Lower lobe of right lung (tissue), 2 donors: ENCODE data around the gene RNU1-2. TPM values are rescaled to one million over a fixed set of nuclear protein-coding genes. Genes with fewer than 3 reads are reported as not detected.
A peak's percentile ranks its signal among the peaks of the same experiment; 100 is the strongest.
"Not testable (repeated sequence)": the region's sequence is repeated elsewhere in the genome, so short reads cannot be mapped to it uniquely, and the experiment has no call there.

Source experiments
- ATAC-seq, 2 donors: fragments of 200-7000 bp; cut with Tn5 transposase; one replicate each; pipeline ENCODE4 v1.9.1; 2020 to 2022; ENCODE audit warnings: mild to moderate bottlenecking in 2 of 2, moderate library complexity in 2 of 2
- DNase-seq: peaks from one replicate; pipeline ENCODE4 v3.0.0-alpha.2; 2020
- H3K27ac ChIP-seq: fragments of 200-600 bp; one replicate; pipeline ENCODE4 v1.8.0; 2022
- H3K27me3 ChIP-seq: fragments of 200-600 bp; one replicate; pipeline ENCODE4 v1.8.0; 2022; ENCODE audit warnings: low read depth
- H3K36me3 ChIP-seq: fragments of 200-600 bp; one replicate; pipeline ENCODE4 v1.8.0; 2022; ENCODE audit warnings: mild to moderate bottlenecking
- H3K4me1 ChIP-seq: fragments of 200-600 bp; one replicate; pipeline ENCODE4 v1.8.0; 2022
- H3K4me3 ChIP-seq: fragments of 200-600 bp; one replicate; pipeline ENCODE4 v1.8.0; 2022; ENCODE audit warnings: mild to moderate bottlenecking
- H3K9me3 ChIP-seq: fragments of 200-600 bp; one replicate; pipeline ENCODE4 v1.8.0; 2022
- intact Hi-C: fragments of 100-400 bp; cut with DNase I; formaldehyde crosslinking; loops from one replicate; pipeline ENCODE4 v1.11.0; 2022
- total RNA-seq: library from RNA; stranded (reverse); fragmentation: NEBNext Ultra II Directional; extraction: Animal tissue kit (Norgen Biotek cat#: 25700); gene quantifications from one replicate; pipeline ENCODE4 v1.2.1, GENCODE V29; 2021
- TF ChIP-seq, protein P1 (sequence below): fragments of 200-600 bp; IDR thresholded peaks from one replicate; pipeline ENCODE4 v1.8.0; 2022; ENCODE audit warnings: antibody characterized with exemption, mild to moderate bottlenecking
- donor health status: DM: no; HTN: yes; CAD: no; lungs with severe emphysema.

RNU1-2 gene
- total RNA-seq, 1 donor from 2014 or later, result 6,803 TPM

DNA sequence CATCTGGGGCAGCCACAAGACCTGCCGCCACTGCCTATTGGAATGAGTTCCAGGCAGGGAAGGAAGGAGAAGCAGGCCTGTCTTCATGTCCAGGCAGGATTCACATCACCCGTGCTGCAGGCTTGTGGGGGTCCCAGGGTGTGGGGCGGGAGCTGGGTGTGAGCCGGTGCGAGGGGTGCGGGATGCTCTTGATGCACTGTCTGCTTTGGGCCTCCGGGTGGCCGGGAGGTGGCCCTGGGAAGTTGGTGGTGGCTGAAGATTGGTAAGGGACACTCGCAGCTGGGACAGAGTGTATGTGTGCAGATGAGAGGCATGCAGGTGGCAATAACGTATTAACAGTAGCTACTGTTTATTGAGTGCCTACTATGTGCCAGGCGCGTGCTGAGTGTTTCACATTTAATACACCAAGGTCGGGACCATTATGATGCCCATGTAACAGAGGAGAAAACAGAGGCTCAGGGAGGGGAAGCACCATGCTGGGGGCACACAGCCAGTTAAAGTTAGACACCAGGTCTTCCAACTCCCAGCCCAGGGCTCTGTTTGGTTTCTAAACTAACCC, 29.2 kb downstream of the RNU1-2 start:
- TF ChIP-seq, protein P1, sequence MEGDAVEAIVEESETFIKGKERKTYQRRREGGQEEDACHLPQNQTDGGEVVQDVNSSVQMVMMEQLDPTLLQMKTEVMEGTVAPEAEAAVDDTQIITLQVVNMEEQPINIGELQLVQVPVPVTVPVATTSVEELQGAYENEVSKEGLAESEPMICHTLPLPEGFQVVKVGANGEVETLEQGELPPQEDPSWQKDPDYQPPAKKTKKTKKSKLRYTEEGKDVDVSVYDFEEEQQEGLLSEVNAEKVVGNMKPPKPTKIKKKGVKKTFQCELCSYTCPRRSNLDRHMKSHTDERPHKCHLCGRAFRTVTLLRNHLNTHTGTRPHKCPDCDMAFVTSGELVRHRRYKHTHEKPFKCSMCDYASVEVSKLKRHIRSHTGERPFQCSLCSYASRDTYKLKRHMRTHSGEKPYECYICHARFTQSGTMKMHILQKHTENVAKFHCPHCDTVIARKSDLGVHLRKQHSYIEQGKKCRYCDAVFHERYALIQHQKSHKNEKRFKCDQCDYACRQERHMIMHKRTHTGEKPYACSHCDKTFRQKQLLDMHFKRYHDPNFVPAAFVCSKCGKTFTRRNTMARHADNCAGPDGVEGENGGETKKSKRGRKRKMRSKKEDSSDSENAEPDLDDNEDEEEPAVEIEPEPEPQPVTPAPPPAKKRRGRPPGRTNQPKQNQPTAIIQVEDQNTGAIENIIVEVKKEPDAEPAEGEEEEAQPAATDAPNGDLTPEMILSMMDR, result no peak
- Histone ChIP-seq H3K27me3 (no peaks in the 10 kb centered on the region), H3K4me3 (no peak overlapping the region), H3K27ac (no peak overlapping the region), H3K9me3 (no peaks in the 10 kb centered on the region), H3K36me3 (no peaks in the 10 kb centered on the region), H3K4me1 (peaks cover 6% of the 10 kb centered on the region)
- ATAC-seq, result no peak
- peak; percentile 29 for DNase-seq
- intact Hi-C loops, result no loop called here

DNA sequence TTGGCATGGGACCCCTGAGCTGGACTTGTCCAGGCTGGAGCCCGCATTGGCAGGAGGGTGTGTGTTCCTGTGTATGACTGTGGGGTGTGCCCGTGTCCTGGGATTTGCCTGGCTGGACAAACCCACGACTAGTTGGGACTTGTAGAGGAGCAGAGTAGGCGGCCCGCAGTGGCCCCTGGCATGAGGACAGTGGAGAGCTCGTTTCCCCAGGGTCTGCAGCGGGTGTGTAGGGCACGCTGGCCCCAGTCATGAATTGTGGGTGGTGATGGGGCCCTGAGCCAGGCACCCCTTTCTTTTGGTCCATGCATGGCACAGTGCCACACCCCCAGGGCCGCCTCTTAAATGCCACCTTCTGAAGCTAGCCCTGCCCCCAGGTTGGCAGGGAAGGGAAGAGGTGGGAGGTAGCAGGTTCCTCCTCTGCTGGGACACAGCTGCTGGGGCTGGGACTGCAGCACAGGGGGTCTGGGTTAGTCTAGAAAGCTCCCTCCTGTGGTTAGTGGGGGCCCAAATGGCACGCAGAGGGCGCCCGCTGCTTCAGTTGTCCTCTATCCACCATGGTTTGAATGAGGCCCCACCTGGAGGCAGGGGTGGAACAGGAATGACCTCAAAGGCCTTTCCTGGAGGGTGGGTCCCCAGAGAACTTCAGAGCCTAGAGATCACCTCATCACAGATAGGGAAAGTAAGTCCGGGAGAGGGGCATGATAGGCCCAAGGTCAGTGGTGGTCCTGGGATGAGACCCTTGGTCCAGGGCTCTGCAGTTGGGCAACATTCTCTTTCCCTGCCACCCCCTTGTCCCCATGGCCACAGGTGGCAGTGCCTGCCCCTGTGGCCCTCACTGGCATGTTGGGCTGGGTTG, 30.1 kb downstream of the RNU1-2 start:
- TF ChIP-seq, protein P1, result no peak
- ATAC-seq (no peak), DNase-seq (peak; percentile 49)
- H3K36me3 ChIP-seq, result no peaks in the 10 kb centered on the region
- H3K9me3 ChIP-seq, result no peaks in the 10 kb centered on the region
- intact Hi-C loops, result no loop called here
- peaks cover 6% of the 10 kb centered on the region for H3K4me1 ChIP-seq
- H3K4me3 ChIP-seq, result no peak overlapping the region
- no peak overlapping the region for H3K27ac ChIP-seq
- no peaks in the 10 kb centered on the region for H3K27me3 ChIP-seq

DNA sequence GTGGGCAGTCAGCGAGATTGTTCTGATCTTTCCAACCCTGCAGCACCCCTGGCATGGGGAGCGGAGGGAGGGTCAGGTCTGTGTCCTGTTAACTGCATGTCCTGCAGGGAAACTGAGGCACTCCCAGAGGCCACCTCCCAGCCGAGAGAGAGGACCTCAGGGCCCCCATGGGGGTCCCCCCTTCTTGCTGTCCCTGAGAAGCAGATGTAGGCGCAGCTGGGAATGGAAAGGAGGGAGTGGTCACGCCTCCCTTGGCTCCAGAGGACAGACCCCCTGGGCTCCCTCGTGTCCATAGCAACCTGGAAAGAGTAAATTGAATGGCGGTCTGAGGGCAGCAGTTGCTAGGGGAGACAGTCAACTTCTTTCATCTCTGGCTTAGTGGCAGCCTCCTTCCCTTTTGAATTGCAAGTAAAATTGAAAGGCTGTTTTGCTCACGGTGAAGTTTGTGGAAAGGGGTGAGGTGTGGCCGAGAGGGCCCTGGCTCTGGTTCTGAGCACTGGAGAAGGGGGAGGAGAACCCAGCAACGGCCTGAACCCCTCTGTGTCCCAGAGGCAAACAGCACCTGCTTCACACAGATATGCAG, 30.8 kb downstream of the RNU1-2 start:
- Histone ChIP-seq H3K4me3 (no peak overlapping the region), H3K4me1 (peaks cover 4% of the 10 kb centered on the region), H3K27me3 (no peaks in the 10 kb centered on the region), H3K27ac (no peak overlapping the region), H3K36me3 (peaks cover 4% of the 10 kb centered on the region), H3K9me3 (no peaks in the 10 kb centered on the region)
- ATAC-seq, result no peak
- TF ChIP-seq, protein P1, result no peak
- intact Hi-C loops, result no loop called here
- DNase-seq, result peak; percentile 35

DNA sequence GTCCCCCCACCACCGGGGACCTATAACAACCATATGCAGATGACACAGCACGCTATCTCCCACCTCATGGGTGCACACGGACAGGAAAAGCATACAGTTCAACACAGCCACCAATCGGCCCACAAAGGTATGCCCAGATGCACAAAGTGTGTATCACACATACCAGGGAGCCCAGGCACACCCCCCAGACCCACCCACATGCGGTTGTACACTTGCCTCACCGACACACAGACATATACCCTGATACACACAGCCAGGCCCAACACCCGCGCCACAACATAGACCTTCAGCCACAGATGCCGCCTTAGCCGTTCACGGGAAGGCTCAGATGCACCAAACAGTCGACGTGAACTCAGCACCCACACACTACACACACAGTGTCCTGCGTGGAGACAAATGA, 31.5 kb downstream of the RNU1-2 start:
- no peaks in the 10 kb centered on the region for H3K4me1 ChIP-seq
- ATAC-seq, result no peak
- intact Hi-C loops, result no loop called here
- peak; percentile 28 for DNase-seq
- H3K27ac ChIP-seq, result no peak overlapping the region
- H3K36me3 ChIP-seq, result peaks cover 9% of the 10 kb centered on the region
- H3K27me3 ChIP-seq, result no peaks in the 10 kb centered on the region
- no peak overlapping the region for H3K4me3 ChIP-seq
- no peaks in the 10 kb centered on the region for H3K9me3 ChIP-seq
- TF ChIP-seq, protein P1, result no peak

DNA sequence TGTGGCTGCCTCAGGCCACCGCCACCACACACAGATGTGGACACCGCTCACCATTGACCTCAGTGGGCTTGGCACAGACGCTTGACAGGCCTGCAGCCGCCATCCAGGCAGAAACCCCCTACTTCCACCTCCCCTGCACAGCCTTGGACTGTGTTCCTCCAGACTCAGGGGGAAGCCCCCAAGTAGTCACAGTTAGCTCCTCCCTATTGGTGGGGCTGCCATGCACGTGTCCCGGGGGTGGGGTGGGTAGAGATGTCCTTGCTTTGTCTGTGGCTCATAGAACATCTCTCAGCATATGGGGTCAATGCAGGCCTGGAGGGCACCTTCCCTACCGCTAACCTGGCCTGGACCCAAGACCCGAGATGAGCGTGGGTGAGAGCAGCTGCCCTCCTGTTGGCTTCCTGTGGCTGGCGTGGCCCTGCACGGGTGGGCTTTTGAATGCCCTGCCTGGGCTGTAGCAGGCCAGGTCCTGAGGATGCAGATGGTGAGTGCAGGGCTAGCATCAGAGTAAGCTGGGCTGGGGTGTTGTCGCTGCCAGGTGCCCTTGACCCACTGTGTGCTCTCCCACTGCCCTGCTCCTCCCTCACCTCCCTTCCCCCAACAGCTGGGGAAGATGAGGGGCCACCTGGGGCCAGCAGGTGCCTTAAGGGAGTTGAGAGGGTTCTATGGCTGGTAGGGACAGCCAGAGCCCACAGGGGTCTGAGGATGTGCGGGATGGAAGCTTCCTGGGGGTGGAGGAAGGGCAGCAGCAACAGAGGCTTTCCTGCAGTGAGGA, 32.1 kb downstream of the RNU1-2 start:
- H3K4me1 ChIP-seq, result no peaks in the 10 kb centered on the region
- H3K27me3 ChIP-seq, result no peaks in the 10 kb centered on the region
- intact Hi-C loops, result no loop called here
- TF ChIP-seq, protein P1, result no peak
- H3K9me3 ChIP-seq, result no peaks in the 10 kb centered on the region
- DNase-seq (no peak), ATAC-seq (no peak)
- H3K36me3 ChIP-seq, result peaks cover 9% of the 10 kb centered on the region
- H3K27ac ChIP-seq, result no peak overlapping the region
- H3K4me3 ChIP-seq, result no peak overlapping the region

DNA sequence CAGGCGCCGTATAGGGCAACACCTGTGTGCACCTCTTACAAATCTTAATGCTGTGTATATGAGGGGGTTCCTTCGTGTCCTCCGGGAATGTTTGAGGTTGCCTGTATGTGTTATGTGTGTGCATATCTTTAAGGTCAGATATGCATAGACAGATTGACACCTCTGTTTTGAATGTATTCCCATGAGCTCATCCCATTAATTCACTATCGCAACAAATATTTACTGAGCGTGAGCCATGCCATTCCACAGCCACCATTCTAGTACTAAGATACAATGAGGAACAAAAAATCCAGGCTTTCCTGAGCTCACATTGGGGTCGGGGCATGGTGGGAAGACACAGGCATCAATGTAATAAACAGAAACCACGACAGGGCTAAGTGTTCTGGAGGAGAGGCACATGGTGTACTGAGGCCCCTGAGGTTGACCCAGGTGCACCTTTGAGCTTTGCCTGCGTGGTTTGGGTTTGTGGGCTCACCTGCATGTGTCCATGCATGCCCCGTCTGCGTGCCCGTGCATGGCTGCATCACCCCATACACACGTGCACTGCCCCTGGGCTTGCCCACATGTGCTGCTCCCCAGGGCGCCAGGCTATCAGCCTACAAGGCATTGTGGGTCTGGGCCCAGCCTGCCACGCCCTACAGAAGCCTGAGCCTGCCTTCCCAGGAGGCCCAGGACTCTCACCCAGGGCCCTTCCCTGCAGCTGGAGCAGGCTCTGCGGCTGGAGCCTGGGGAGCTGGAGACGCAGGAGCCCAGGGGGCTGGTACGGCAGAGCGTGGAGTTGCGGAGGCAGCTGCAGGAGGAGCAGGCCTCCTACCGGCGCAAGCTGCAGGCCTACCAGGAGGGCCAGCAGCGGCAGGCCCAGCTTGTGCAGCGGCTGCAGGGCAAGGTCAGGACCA, 33.6 kb downstream of the RNU1-2 start:
- DNase-seq, H3K27ac ChIP-seq, H3K9me3 ChIP-seq, intact Hi-C loops, H3K4me1 ChIP-seq, H3K36me3 ChIP-seq, H3K4me3 ChIP-seq, H3K27me3 ChIP-seq: not testable (repeated sequence)
- peak in 1 of 2 donors; percentile 4 for ATAC-seq

DNA sequence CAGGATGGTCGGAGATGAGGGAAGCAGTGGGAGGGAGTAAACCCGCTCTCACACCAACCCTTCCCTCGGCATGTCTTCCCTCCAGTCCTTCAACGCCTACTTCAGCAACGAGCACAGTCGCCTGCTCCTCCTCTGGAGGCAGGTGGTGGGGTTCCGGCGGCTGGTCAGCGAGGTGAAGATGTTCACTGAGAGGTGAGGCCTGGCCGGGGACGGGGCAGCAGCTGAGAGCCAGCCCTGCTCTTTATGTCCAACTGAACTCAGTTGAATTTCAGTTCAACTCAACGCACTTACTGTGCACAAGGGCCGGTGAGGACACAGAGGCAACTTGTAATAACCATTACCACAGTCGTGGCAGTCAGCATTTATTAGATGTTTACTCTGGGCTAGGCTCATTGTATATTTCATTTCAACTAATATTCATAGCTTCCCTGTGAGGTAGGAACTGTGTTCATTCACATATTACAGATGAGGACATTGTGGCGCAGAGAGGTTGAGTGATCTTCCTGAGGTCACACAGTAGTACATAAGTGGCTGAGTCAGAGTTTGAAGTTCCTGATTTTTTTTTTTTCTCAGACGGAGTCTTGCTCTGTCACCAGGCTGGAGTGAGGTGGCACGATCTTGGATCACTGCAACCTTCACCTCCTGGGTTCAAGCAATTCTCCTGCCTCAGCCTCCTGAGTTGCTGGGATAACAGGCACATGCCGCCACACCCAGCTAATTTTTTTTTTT, 35.6 kb downstream of the RNU1-2 start:
- H3K27me3 ChIP-seq, H3K27ac ChIP-seq, DNase-seq, ATAC-seq, H3K4me1 ChIP-seq, intact Hi-C loops, H3K9me3 ChIP-seq, H3K4me3 ChIP-seq: not testable (repeated sequence)
- peaks cover 13% of the 10 kb centered on the region for H3K36me3 ChIP-seq
